ENCODE measurements around the gene PYGM.

The PYGM gene

GRCh38 chr11:64745521-64746328 lies 14.0 kb downstream of the PYGM start:
- H3K4me3 ChIP-seq (ENCODE audit: low read depth, low read length), result peak overlapping the region; percentile 64
- no peak for TF ChIP-seq CTCF (IDR thresholded peaks at IDR 0.05; ENCODE audit: borderline replicate concordance, insufficient read depth, low read depth, low read length)

- H3K4me3 ChIP-seq (ENCODE audit: low read depth, low read length), result peak overlapping the region; percentile 64
- TF ChIP-seq CTCF (IDR thresholded peaks at IDR 0.05; ENCODE audit: borderline replicate concordance, insufficient read depth, low read depth, low read length), result no peak
These were observed 14.6 kb downstream of the PYGM start for GRCh38 chr11:64745189-64745520.

- peak overlapping the region; percentile 64 for H3K4me3 ChIP-seq (ENCODE audit: low read depth, low read length)
- no peak for TF ChIP-seq CTCF (IDR thresholded peaks at IDR 0.05; ENCODE audit: borderline replicate concordance, insufficient read depth, low read depth, low read length)
These were observed 15.1 kb downstream of the PYGM start for GRCh38 chr11:64744544-64745188.

DNA sequence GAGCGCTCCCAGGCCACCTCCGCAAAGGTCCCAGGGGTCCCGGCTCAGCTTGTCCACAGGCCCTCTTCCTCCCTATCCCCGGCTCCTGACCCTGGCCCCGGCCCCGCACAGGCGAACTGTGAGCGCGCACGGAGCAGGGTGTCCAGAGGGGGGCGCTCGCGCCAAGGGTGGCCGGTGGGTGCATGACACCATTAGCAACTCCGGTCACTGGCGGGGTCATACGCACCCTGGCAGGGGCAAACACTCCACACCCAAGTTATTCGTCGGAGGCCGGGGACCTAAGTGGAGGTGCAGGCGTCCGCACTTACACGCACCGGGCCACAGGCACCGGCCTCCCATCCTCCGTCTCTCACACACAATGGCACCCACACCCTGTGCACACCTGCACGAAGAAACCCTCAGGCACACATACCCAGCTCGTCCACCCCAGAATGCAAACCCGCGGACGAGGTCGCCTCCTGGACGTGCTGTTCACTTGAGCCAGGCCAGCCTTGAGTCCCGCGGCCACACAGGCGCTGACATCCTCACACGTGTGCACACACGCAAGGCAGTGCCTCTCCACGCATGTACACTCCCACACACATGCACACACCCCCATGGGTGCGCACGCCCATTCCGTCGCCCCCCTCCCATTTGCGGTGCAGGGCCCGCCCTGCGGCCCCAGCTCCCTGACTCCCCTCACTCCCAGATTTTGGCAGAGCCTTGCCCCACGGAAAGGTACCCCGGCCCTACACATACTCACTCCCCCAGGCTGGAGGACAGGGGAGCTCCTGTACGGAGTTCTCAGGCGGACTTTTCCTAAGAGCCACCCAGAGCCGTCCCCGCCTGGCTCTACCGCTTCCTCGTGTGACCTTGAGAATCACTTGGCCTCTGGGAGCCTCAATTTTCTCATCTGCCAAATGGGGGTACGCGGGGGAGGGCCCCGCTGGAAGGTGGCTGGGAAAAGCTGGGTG lies 15.9 kb downstream of the PYGM start, which contains the start of gene RASGRP2:
Gene RASGRP2, minus strand, starts transcription at position 552 of the 953 bp plus-strand sequence. CDS start 1,276 bp downstream, outside the sequence.
- peak; percentile 88 for TF ChIP-seq CTCF (IDR thresholded peaks at IDR 0.05; ENCODE audit: borderline replicate concordance, insufficient read depth, low read depth, low read length)
- H3K4me3 ChIP-seq (ENCODE audit: low read depth, low read length), result peak within 1 kb of the TSS; percentile 64

DNA sequence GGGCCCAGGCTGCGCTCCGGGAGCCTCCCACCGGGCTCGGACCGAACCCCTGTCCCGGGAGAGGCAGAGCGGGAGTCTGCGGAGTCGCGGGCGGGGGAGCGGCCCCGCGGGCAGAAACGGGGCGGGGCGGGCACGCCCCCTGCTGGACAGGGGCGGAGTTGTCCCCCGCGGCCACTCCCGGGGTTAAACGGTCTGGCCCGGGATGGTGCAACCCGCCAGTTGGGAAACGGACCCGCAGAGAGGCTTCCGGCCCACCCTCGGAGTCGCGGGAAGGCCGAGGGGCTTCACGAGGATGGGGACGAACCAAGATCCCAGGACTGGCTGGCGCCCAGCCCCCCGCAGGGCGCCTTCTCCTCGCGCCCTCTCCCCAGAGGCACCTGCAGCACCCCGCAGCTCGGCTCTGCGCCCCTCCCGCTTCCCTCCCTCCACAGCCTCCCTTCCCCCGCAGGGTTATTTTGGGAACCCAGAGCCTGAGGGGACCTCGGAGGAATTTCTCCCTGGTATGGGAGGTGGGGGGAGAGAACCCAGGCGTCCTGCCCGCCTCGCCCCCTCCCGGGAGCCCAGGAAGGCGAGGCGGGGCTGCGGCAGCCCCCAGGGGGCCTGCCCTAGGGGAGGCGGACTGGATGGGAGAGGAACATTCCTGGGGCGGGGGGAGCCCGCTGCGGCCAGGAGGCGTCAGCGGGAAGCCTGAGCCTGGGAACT lies 16.7 kb downstream of the PYGM start:
- peak; percentile 96 for TF ChIP-seq CTCF (IDR thresholded peaks at IDR 0.05; ENCODE audit: borderline replicate concordance, insufficient read depth, low read depth, low read length)
- peak overlapping the region; percentile 64 for H3K4me3 ChIP-seq (ENCODE audit: low read depth, low read length)

GRCh38 chr11:64742087-64742888 lies 17.5 kb downstream of the PYGM start:
- no peak for TF ChIP-seq CTCF (IDR thresholded peaks at IDR 0.05; ENCODE audit: borderline replicate concordance, insufficient read depth, low read depth, low read length)
- H3K4me3 ChIP-seq (ENCODE audit: low read depth, low read length), result peak overlapping the region; percentile 64

All from GM12875 (cell line).